ENCODE results near the gene PRKG1.

- TF ChIP-seq CTCF (conservative IDR thresholded peaks at IDR 0.05; ENCODE audit: low read depth, low read length) (no peak), EZH2phosphoT487 (IDR thresholded peaks at IDR 0.05; ENCODE audit: borderline replicate concordance, low read length) (no peak)
Observed at GRCh38 chr10:51366044-51366443, 291.8 kb downstream of the PRKG1 start.
